HG02970 (cell line): ENCODE measurements around the gene EPHB3.

Experiments
- ATAC-seq: cut with Tn5 transposase; IDR thresholded peaks from one replicate; pipeline ENCODE4 v1.9.1; 2021; ENCODE audit warnings: mild to moderate bottlenecking, moderate library complexity, moderate number of reproducible peaks; ENCODE audit not compliant: unreplicated experiment, low FRiP score

EPHB3 gene

GRCh38 chr3:184562878-184563560, 1.4 kb downstream of the EPHB3 start:
- ATAC-seq, result no peak

- ATAC-seq, result no peak
These were observed 2.0 kb downstream of the EPHB3 start for GRCh38 chr3:184563561-184563925.

GRCh38 chr3:184563941-184564684, 2.5 kb downstream of the EPHB3 start:
- no peak for ATAC-seq

DNA sequence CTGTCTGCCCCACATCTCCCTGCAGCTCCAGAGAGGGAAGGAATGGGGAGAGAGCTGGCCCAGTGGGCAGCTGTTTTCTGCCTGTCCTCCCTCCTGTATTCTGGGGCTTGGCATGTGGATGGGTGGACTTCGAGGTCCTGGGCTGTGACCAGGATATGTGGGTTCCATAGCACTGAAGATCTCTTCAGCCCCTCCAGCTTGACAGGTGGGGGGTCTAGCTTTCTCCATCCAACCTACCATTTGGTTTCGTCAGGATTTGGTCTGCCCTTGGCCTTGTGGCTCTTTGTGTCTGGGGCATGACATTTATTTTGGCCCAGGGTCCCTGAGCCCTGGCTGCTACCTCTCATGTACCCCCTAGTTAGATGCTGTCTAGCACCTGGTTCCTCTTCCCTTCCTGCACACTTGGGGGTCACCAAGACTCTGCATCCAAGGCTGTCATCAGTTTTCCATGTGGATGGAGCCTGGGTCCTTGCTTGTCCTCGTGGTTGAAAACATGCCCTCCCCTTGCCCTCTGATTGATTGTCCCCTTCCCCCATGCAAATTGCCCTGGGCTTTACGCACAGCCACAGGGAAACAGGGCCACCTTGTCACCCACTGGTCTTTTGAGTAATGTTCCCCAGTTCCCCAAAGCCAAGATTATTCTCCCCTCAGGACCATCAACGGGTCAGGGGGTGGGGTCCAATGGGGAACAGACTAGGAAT, 3.2 kb downstream of the EPHB3 start:
- no peak for ATAC-seq

DNA sequence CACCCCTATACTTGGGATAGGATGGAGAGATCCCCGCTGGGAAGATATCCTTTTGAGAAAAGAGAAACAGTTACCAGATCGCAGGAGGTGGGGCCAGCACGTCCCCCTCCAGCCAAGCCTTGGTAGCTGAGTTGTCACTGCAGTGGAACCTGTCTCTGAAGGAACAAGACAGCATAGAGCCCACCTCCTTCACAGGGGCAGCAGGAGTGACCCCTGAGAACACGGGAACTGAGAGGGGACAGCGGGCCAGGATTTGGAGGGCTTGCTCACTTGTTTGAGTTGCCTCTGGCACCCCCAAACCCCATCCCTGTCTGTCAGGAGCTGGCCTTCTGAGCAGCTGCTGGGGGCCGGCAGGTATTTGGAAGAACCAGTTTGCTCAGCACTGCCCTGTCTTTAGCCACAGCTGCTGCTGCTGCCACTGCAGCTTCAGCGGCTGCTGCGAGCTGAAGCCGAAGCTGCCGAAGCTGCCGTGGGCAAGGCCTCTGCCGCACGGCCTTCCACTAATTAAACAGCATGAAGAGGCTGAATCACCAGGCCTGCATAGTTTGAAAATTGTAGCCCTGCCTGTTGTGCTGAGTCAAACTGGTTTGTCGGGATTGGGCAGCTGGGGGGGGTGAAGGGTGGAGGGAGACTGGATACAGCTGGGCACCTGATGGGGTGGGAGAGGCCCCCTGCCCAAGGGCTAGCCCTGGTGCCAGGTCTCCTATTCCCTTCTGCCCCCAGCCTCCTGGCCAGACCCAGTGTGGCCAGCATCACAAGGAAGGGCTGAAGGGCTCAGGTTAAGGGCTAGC, 4.0 kb downstream of the EPHB3 start:
- no peak for ATAC-seq

DNA sequence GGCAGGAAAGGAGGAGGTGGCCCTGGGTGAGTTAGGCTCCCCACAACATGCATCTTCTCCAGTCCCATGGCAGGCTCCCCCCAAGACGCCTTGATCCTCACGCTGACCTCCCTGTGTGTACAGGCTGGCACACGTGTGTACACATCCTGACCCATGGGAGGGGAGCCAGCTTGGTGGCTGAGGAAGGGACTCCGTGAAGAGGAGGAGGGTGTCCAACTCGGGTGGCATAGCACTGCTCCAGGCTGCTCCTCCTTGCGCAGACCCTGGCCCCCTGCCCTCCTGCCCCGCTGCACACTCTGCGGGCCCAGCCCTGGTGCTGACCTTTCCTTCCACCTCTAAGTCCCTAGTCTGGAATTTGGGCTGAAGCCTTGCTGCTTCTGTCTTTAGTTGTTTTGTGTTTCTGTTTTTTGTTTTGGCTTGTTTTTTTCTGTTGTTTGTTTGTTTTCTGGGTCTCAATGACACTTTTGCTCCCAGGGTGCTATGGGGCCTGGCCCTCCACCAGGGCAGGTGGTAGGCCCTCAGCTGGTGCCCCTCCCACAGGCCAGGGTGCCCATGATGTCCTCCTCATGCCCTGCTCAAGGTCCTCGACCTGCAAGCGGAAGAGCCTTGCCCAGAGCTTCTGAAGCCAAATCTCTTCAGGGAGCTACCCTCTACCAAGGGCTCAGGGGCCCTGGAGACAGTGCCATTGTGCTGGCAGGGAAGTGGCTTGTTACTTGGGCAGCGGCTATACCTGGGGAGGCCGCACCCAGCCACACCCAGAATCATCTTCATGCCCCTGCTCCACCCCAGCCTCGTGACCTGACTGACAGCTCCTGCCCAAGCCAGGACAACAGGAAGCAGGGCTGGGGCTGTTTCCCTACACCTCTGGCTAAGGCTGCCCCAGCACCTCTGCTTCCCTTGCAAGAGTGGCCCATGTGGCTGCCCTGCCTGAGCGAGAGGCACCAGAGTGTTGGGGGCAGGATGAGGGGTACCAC, 5.1 kb downstream of the EPHB3 start:
- ATAC-seq, result no peak

DNA sequence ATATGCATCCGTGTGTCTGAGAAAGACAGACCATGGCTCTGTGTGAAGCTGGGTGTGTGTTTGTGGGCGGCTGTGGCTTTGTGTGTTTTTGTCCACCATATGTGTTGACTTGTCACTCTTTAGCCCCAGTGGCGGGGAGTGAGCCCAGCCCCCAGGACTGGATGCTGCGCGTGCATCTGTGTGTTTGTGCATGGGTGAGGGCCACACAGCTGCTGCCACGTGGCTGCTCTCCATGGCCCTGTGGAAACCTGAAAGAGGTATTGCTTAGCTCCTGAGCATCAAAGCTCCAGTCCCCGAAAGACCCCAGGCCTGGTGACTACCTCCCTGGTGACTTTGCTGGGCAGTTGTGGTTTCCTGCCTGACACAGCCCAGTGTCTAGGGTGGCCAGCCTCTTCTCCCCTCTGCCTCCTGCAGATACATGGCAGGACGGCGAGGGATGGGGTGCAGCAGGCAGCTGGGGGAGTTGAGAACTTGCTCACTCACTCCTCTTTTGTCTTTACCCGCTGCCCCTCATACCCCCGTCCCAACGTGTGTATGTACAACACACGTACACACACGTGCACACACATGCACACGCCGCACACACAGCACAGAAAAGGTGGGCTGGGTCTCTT, 6.5 kb downstream of the EPHB3 start:
- ATAC-seq, result no peak

DNA sequence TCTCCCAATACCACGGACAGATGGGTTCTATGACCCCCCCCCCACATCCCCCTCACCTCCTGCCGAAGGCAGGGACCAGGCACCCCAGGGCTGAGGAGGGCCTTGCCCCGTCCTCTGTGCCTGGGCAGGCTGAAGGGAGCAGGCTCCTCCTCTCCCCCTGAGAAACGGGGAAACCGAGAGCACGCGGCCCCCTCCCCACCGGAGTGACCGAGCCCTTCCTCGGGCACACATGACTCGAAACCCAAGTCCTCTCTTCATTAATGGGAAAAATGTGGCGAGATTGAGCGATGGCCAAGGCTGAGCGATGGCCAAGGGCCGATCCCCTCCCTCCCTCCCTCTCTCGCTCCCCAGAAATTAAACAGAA, 7.0 kb downstream of the EPHB3 start:
- no peak for ATAC-seq

- no peak for ATAC-seq
These were observed 7.6 kb downstream of the EPHB3 start for GRCh38 chr3:184568924-184569829.

- no peak for ATAC-seq
These were observed 8.4 kb downstream of the EPHB3 start for GRCh38 chr3:184570035-184570434.

GRCh38 chr3:184570489-184570888, 8.9 kb downstream of the EPHB3 start:
- no peak for ATAC-seq

- ATAC-seq, result no peak
These were observed 10.3 kb downstream of the EPHB3 start for GRCh38 chr3:184571750-184572377.

DNA sequence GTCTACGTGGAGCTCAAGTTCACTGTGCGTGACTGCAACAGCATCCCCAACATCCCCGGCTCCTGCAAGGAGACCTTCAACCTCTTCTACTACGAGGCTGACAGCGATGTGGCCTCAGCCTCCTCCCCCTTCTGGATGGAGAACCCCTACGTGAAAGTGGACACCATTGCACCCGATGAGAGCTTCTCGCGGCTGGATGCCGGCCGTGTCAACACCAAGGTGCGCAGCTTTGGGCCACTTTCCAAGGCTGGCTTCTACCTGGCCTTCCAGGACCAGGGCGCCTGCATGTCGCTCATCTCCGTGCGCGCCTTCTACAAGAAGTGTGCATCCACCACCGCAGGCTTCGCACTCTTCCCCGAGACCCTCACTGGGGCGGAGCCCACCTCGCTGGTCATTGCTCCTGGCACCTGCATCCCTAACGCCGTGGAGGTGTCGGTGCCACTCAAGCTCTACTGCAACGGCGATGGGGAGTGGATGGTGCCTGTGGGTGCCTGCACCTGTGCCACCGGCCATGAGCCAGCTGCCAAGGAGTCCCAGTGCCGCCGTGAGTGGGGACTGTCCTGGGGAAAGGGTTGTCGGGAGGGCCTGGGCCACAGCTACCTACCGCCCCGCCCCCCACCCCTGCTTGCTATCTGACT, 11.2 kb downstream of the EPHB3 start:
- no peak for ATAC-seq

- no peak for ATAC-seq
These were observed 13.2 kb downstream of the EPHB3 start for GRCh38 chr3:184574515-184575417.

- no peak for ATAC-seq
These were observed 14.1 kb downstream of the EPHB3 start for GRCh38 chr3:184575701-184576100.

- no peak for ATAC-seq
These were observed 15.1 kb downstream of the EPHB3 start for GRCh38 chr3:184576457-184577240.
